Fibroblast of mammary gland (primary cell): ENCODE data around the gene ASAP2.

Source experiments
- DNase-seq: peaks from one replicate; pipeline ENCODE4 v3.0.0-alpha.2; 2010; ENCODE audit warnings: low read depth
- H3K4me3 ChIP-seq: 2 replicates; pipeline ENCODE4 v1.5.1; 2011; ENCODE audit warnings: low read depth, mild to moderate bottlenecking, low read length, moderate library complexity; ENCODE audit not compliant: control insufficient read depth
- TF ChIP-seq, protein P1 (sequence below): conservative IDR thresholded peaks from 2 replicates; pipeline ENCODE4 v1.5.1; 2011; ENCODE audit warnings: low read depth, low read length, inconsistent platforms; ENCODE audit not compliant: control insufficient read depth, insufficient read depth

ASAP2 gene

DNA sequence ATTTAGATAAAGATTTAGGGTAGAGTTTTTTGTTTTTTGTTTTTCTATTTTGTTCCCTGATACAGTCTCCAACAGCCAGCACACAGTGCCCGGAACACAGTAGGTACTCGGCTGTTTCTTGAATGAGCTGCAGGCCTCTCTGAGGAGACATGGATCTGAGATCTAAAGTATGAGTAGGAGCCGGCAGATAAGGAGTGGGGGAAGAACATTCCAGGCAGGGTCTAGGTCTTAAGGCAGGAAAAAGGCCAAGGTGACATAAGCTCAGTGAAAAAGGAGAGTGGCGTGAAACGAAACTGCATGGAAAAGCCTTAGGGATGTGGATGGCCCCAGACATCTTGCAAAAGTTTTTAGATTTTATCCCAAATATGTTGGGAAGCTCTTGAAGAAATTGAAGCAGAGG is 122.3 kb downstream of the ASAP2 start:
- TF ChIP-seq, protein P1, sequence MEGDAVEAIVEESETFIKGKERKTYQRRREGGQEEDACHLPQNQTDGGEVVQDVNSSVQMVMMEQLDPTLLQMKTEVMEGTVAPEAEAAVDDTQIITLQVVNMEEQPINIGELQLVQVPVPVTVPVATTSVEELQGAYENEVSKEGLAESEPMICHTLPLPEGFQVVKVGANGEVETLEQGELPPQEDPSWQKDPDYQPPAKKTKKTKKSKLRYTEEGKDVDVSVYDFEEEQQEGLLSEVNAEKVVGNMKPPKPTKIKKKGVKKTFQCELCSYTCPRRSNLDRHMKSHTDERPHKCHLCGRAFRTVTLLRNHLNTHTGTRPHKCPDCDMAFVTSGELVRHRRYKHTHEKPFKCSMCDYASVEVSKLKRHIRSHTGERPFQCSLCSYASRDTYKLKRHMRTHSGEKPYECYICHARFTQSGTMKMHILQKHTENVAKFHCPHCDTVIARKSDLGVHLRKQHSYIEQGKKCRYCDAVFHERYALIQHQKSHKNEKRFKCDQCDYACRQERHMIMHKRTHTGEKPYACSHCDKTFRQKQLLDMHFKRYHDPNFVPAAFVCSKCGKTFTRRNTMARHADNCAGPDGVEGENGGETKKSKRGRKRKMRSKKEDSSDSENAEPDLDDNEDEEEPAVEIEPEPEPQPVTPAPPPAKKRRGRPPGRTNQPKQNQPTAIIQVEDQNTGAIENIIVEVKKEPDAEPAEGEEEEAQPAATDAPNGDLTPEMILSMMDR: no peak
- no peak overlapping the region for H3K4me3 ChIP-seq
- no peak for DNase-seq

DNA sequence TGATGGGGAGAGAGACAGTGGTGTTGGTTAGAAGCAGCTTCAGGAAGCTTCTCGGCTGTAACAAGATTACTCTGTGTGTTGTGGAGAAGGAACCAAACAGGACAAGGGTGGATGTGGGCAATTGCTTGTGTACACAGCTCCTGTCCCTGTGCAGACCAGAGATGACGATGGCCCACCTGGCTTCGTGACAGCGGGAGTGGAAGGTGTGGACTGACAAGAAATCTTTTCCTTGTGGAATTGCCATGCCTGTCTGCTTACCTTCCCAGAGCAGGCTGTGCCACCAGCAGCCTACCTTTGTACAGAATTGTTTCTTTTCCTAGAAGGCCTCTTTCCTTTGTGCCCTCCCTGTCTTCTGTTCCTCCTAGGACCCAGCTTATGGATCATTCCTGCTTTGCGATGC is 122.9 kb downstream of the ASAP2 start:
- TF ChIP-seq, protein P1: no peak
- H3K4me3 ChIP-seq: no peak overlapping the region
- no peak for DNase-seq

DNA sequence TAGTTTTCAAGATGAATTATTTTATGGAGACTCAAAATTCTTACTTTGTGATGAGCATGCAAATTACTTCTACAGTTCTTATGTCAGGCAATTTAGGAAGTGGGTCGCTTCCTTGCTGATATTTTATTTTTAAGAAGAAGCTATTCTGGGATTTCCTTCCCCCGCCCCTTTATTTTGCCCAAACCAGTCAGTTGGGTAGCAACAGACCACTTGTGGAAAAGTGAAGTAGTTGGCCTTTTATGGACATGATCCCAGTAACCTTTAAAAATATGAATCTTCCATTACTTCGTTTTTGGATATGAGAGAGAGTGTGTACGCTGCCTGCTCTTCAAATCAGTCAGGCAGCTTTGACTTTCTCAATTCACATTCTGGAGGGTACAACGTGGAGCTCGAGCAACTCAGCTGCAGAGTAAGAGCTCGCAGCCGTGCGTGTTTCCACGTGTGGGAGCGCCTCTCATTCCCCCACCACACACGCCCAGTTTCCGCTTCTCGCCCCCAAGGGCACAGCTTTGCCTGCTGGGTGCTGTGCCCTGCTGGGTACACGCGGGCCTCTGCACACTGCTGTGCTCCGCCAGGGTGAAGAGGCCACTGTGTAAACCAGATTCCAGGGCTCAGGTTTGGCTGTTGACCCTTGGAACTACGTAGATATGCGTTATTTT is 124.1 kb downstream of the ASAP2 start:
- no peak overlapping the region for H3K4me3 ChIP-seq
- no peak for DNase-seq
- TF ChIP-seq, protein P1: no peak

DNA sequence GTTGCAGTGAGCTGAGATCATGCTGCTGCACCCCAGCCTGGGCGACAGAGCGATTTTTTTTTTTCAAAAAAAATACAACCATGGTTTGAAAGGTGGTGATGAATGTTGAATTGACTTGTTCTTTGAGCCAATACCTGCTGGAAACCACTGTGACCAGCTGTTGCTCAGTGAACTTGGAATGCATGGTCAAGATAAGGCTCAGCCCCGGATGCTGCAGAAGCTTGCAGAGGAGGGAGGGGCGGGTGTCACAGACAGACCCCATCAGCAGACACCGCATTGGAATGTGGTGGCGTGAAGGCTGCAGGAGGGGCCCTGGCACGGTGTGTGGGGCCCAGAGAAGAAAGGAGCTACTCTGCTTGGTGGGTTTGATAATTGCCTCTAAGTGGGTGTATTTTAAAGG is 125.1 kb downstream of the ASAP2 start:
- TF ChIP-seq, protein P1: no peak
- no peak overlapping the region for H3K4me3 ChIP-seq
- no peak for DNase-seq

DNA sequence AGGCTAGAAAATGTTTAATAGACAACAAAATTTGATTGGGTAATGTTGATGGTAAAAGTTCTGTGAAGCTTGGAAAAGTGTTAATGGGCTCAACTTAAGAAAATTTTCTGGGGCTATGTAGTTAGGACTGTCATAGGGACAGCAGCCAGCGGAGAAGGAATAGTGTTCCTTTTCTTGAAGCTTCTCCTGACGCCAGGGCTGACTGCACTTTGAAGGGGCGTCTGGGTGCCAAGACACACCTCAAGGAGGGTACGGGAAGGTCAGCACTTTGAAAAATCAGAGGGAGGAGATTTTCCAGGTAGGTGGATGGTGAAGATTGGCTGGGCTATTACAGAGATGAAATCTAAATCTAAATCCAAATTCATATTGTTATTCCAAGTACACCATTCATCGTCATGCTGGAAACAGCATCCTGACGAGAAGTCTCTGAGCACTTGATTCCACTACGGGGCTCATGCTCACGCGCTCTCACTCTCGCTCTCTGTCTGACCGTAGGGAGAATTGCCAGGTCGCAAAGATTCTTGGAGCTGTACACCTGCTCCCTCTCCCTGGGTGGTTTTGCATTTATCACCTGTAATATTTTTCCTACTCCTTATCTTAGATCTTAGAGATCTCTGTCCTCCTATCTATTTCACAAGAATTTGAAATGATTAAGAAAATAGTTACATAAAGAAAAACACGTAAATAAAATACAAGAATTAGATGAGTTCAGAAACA is 125.7 kb downstream of the ASAP2 start:
- TF ChIP-seq, protein P1: no peak
- no peak for DNase-seq
- H3K4me3 ChIP-seq: no peak overlapping the region

DNA sequence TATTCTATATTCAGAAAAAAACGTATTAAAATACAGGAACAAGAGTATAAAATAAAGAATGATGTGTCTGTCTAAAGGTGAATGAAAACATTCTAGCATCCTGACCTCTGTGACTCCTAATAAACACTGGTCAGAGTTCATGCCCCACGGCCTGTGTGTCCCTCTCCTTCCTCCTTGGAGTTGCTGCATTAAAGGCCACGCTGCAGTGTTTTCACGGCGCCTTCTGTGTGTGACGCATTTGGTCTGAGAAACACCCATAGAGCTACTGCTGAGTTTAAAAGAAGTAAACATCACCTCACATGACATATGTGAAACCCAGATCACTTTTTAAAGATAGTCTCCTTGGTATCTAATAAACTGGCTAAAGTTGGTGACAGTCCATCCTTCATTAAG is 126.2 kb downstream of the ASAP2 start:
- TF ChIP-seq, protein P1: no peak
- no peak overlapping the region for H3K4me3 ChIP-seq
- no peak for DNase-seq
